Activated CD8-positive, alpha-beta memory T cell treated with anti-CD3 and anti-CD28 coated beads for 4 hours (primary cell): ENCODE measurements around the gene KCNK10.
"Not testable (repeated sequence)": the region's sequence is repeated elsewhere in the genome, so short reads cannot be mapped to it uniquely, and the experiment has no call there.

Experiments used
- DNase-seq, 2 donors: peaks; one replicate each; pipeline ENCODE4 v3.0.0-alpha.2; 2020; ENCODE audit warnings: low read depth in 2 of 2

KCNK10 gene

DNA sequence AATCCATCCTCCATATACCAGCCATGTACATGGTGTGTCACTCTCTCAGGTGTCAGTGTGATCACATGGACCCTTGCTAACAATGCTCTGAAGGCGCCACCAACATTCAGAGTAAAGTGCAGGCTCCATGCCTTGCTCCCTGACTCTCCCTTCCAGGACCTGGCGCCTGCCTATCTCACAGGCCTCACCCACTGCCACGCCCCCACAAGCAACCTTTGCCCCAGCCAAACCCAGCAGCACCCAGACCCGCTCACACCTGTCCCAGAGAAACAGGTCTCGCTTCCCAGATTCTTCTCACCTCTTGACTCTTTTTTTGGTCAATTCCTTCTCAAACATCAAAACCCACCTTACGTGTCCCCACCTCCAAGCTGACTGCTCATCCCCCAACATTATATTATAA lies 52.3 kb downstream of the KCNK10 start:
- DNase-seq, result no peak

DNA sequence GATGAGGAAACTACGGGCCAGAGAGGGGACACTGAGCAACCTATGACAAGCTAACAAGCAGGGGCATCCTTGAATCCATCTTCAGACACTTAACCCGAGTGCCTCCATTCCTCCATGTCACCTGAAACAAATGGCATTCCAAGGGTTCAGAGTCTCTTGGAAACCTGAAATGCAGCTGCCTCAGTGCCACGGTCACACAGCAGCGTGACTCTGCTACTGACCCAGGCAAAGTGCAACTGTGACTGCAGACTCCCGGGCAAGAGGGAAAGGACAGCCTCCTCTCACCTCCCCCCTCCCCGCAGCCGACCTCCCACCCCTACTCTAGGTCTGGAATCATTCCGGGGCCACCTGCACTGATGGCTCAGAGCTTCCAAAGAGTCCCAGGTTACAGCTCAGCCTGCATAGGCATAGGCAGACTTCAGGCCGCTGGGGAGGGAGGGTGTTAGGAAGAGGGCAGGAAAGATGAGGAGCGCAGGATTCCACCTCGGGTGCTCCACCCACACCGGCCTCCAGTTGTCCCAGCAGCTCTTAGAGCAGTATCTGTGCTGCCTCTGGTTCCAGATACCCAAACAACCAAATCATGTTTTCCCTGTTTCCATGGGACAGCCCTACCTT lies 53.2 kb downstream of the KCNK10 start:
- no peak for DNase-seq

DNA sequence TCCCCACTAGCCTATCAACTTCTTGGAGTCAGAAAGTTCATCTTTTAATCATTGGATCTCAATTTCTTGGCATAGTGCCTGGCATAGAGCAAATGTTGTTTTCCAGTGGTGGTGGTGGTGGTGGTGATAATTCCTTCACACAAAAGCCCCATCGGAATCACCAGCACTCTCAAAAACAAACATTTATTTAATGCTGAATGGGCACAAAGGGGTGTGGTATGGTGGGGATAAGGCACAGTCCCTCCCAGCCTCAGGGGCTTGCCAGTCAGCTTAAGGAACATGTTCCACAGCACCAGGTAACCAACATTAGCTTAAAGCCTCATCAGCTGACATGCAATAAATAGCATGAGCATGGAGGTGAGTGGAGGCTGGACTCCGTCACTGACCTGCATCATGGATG lies 56.6 kb downstream of the KCNK10 start:
- no peak for DNase-seq

DNA sequence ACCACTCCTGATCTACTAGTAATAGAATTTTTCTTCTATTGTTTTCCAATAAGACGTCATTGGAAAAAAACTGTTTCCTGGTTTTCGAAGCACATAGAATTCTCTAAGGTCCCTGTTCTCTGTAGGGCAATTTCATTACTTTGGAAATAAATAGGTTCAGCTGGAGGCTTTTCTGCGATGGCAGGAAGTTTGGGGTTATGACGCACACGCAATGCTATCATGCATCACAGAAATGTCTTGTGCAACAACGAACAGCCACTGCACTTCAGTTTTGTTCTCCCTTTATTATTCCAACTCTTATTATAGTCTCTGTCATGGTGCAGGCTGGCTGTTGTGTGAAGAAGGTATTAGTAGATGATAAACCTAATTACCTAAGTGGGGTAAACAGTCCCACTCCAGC lies 59.0 kb downstream of the KCNK10 start:
- no peak for DNase-seq

DNA sequence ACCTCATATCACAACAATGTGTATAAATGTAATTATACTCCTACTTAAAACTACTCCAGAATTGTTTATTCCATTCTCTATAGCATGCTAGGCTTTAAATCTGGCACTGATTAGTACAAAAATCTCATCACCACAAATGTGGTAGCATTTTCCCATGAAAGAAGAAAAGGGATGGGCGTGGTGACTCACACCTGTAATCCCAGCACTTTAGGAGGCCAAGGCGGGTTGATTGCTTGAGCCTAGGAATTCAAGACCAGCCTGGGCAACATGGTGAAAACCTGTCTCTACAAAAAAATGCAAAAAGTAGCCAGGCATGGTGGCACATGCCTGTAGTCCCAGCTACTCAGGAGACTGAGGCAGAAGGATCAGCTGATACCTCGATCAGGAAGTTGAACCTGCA lies 61.8 kb downstream of the KCNK10 start:
- not testable (repeated sequence) for DNase-seq

DNA sequence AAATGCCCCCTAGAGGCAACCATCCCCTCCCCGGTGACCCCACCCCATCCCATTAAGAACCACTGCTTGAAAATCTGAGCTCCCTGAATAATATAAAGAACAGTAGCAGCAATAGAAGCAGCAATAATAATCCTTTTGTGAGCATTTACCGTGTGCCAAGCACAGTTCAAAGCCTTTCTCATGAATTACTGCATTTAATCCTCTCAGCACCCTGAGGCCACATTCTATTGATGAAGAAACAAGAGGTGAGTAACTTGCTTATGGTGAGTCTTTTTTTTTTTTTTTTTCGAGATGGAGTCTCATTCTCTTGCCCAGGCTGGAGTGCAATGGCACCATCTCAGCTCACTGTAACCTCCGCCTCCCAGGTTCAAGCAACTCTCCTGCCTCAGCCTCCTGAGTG lies 65.0 kb downstream of the KCNK10 start:
- no peak for DNase-seq

DNA sequence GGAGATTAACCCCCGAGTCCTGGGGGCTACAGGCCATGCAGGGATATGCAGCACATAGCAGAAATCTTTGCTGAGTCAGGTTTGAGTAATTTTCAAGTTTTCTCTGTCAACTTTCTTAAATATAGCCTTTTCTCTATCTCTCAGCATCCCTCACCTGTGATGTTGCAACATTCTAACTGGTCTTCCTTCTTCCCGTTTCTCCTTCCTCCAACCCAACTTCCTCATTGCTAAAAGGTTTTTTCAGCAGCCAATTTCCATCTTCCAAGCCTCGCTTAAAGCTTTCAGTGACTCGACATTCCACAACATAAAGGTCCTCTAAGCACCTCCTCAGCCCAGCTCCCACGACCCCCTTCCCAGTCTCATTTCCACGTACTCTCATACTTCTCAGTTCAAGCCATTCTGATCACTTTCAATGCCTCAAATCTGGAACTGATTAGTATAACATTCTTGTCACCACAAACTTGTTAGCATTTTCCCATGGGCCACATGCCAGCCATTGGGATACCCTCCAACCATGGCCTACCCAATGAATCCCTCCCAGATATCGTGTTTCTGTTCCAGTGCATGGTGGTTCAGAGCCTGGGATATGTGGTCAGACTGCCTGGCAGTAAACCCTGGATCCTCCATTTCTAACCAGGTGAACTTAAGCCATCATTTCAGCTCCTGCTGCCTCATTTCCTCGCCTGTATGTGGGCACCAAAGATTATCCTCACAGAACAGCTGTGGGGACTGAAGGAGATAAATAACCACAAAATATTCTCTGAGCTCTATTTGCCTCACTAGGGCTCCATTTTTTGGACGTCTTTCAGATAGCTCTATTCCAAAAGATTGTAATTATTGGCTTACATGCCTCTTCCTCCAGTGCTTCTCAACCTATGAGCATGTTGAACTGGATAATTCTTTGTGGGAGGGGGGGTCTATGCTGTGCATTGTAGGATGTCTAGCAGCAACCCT lies 65.8 kb downstream of the KCNK10 start:
- DNase-seq, result no peak

DNA sequence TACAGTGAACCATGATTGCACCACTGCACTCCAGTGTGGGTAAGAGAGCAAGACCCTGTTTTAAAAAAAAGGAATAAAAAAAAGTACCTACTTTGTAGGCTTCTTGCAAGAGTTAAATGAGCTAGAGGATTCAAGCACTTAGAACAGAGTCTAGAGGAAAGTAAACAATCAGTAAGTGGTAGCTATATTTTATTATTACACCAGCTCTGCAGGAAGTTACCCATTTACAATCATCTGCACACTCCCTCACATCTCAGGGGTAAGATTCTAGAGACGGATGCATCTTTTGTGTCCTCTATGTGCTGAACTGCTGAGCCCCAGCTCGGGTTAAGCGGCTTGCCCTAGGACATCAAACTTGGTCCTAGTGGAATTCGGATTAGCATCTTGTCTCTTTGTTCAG lies 67.3 kb downstream of the KCNK10 start:
- no peak for DNase-seq

DNA sequence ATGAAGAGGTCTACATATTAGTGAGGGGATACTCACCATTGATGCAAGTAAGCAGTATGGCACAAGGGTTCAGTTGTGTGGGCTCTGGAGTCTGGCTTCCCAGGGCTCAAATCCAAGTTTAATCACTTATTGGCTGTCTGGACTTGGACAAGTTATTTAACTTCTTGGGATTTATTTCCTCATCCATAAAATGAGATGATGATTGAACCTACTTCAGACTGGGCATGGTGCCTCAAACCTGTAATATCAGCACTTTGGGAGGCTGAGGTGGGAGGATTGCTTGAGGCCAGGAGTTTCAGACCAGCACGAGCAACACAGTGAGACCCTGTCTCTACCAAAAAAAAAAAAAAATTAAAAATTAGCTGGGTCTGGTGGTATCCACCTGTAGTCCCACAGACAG lies 67.9 kb downstream of the KCNK10 start:
- DNase-seq, result no peak

DNA sequence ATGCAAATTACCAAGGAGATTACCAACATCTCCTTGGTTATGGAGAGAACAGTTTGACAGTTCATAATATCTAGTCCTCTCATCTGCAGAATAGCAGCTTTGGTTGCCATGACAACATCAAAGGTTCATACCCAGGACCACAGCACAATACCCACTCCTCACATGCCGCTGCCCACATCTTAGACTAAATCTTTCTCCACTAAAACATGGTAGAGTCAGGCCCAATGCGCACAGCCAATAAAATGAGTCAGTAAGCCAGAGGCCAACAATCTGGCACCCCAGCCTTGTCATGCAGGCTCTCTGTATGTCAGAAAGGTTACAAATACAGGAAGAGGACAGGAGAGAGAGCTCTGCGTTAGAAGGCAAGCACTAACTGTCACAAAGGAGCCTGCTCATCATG lies 70.6 kb downstream of the KCNK10 start:
- DNase-seq, result no peak

DNA sequence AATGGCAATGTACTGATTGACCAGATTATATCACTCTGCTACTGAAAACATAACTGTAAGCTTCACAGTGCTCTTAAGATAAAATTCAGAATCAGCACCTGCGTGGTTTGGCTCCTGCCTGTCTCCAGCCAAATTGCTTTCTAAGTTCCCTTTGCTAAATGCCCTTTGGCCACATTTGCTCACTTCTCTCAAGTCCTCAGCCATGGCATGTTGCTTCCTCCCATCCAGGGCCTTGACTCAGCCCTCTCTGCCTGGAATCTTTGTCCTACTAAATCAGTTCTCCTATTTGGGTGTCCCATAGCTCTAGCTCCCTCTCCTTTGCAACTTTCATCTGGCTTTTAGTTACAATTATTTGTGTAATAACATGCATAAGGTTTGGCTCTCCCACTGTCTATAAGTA lies 71.4 kb downstream of the KCNK10 start:
- DNase-seq, result no peak

DNA sequence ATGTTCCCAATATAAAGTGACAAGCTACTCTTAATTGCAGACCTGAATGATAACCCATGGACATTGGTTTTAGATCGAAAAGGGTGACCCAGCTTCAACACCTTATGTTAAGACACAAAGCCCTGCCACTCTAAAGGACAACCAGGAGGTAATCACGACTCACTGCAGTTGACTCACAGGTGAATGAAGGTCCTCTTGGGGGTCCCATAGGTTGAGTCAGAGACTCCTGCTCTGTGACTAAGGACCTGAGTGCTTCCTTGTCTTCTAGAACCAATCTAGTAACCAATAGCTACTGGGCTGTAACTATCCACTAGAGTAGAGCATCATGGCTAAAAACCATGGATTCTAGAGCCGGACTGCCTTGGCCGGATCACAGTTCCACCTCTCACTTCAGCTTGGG lies 73.8 kb downstream of the KCNK10 start:
- no peak for DNase-seq

DNA sequence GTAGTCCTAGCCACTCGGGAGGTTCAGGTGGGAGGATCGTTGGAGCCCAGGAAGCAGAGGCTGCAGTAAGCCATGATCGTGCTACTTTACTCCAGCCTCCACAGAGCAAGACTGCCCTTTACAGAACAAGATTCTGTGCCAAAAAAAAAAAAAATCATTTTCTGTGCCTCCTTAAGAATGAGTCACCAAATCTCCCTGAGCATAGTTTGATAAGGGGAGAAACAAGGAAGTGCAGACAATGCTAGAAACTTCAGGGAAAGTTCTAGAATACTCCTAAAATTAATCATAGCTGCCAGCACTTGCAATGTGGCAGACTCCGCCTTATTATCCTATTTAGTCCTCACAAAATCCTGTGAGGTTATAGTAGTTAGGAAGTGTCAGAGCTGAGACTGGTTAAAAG lies 74.5 kb downstream of the KCNK10 start:
- no peak for DNase-seq

DNA sequence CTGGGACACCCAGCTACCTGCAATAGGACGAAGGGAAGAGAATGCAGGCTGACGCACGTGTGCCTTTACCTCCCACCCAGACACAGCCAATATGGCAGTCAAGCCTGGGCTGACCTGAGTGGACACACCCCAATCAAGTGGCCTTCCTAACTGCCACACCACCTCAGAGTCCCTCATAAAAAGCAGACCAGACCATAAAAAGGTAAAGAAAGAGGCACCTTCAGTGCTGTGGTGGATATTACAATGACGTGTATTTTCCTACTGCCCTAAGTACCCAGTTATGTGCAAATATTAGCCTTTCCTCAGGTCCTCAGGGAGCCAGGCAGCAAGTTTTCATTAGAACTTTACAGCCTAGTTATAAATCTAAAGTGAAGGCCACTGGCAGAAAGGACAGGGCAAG lies 75.8 kb downstream of the KCNK10 start:
- no peak for DNase-seq

DNA sequence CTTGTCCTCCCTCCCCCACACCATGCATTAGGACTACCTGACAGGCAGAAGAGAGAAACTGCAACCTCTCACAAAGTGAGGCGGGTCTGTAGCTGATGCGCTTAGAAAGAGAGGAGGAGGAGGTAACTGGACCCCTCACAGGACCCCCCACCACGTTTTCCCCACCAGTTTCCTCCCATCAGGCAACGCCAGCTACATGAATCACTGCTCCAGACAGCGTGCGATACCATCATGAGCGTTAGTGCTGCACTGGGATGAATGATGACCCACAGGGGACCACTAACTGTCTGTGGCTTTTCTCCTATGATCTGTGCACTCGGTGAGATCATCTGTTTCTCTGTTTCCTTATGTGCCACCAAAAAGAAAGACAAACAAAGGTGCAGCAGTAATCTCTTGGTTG lies 77.7 kb downstream of the KCNK10 start:
- DNase-seq, result no peak

DNA sequence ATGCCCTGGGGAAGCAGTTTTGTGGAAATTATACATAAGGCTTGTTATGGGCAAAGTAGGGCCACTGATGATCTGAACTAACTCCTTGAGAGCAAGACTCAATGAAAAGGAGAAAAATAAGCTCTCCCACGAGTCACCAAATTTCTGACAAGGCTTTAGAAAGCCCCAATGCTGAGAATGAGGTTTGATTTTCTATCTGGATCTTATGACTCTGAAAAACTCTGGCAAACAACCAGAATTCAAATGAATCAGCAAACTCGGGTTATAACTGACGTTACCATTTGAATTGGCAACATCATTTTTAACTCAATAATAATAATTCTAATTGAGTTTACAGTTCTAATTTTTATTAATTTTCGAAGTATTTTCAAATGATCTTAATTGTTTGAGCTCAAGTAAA lies 79.1 kb downstream of the KCNK10 start:
- DNase-seq, result no peak

DNA sequence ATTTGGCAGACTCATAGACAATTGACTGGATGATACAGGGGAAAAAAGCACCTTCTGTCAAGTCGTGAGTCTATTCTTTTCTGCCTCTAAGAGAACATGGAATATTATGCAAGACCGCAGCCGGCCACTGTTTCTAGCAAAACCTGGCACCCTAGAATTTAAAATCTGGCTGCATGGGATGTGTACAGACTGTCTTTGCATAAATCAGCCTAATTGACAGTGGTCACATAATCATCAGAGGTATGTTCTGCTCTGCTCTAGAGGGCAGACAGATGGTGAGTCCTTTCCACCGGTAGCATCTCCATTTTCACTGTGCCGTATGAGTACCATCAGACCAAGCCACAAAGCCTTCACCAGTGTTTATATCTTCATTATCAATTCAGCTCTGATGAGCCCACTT lies 80.6 kb downstream of the KCNK10 start:
- DNase-seq, result no peak

DNA sequence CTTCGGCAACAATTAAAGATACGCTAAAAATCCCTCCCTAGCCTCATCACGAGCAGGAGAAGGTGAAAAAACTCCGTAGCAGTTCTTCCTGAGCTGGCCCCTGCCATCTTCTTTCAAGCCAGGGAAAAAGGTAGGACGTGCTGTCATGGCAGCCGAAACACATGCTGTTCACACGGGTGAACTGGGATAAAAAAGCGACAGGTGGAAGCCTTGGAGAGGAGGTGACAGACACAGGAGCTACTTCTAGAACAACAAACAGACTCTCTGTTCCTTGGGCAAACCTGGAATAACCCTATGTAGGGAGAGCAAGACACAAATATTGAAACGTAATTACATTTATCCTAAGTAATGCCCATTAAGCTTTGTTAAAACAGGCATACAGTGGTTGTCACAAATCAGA lies 81.3 kb downstream of the KCNK10 start:
- DNase-seq, result no peak

DNA sequence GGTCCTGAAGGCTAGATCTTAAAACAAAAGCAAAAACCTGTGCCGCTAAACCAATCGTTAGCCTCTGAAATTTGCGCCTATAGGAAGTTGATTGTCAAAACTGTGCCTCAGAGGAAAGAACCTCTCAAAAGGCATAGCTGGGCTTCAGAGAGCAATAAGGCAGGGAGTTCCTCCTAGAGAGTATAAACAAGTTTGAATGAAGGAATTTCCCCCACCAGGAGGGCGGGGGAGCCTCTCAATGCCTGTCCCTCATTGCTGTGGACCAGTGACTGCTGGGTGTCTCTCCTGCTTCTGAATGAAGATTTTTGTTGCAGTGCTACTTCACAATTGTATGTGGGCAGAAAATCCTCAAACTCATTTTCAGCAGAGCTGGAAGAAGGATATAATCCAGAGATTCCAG lies 88.6 kb downstream of the KCNK10 start:
- no peak for DNase-seq

DNA sequence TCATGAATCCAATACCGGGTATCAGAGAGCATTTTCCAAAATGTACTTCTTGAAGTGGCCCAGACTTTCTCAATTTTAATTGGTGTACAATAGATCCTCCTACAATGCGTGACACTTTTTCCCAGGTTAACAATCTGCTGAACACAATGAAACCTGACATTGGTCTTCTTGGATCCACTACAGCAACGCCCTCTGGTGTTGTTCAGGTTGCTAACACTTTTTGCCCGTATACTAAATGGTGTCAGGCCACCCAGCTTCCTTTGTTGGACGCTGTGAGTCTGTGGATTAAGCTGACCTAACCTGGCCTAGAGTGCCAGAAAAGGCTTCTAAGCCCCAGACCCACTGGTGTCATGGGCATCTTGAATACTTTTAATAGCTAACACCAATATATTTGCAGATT lies 89.2 kb downstream of the KCNK10 start:
- DNase-seq, result no peak

DNA sequence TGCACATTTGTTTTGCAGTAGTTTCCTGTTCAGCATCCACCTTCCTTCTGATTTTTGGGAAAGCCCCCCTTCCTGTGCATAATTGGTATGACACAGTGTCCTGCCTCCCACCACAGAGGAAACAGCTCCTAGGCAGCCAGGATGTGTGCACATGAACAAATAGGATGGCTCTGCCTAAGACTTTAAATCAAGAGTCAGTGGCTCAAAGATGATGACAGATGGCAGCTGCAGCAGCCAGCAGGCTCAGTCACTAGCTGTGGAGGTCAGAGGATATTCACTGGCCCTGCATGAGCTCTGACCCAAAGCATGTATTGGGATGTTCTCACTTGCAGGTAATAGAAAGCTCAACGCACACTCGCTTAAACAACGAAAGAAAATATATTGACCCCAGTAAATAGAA lies 90.3 kb downstream of the KCNK10 start:
- DNase-seq, result no peak

DNA sequence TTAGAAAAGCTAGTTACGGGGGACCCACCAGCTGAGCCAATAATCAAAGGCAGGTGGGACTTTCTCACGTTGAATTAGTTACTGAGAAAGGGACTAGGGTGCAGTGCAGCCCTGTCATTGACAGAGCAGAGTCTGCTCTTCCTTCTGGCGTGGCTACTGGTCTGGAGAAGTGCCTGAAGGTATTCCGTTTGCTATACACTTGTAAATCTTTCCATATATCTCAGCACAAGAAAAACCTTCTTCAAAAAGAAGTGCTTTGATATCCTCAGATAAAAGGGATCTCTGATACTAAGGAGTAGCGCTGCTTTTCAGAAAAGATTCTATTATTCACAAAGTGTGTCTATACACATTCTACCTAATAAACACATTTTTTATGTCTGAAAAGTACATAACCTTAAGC lies 91.5 kb downstream of the KCNK10 start:
- DNase-seq, result no peak

DNA sequence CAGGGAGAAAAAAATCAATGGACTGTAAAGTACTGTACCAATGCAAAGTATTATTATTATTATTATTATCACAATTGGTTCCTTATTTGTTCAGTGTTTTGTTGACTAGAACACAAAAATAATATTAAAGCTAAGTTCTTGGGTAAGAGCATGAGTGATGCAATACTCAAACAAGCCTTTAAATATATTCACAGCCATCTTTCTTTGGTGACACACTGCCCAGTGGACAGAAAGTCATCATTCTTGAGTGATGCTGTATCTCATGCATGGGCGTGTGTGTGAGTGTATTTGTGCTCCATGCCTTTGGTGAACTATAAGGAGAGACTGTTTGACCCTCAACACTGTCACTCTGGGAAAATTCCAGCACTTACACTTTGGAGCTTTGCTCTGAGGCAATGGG lies 93.6 kb downstream of the KCNK10 start:
- DNase-seq, result no peak
